Measurements from ENCODE around the gene RYR2.

- no peak for TF ChIP-seq CTCF (IDR thresholded peaks at IDR 0.05)
- no peak for TF ChIP-seq POLR2A (IDR thresholded peaks at IDR 0.05)
Observed at GRCh38 chr1:237817277-237817676, 775.3 kb downstream of the RYR2 start.
